Iris pigment epithelial cell (primary cell): ENCODE measurements around the gene PUM1.

Source experiments
- DNase-seq: peaks from one replicate; pipeline ENCODE4 v3.0.0-alpha.2; 2011; ENCODE audit warnings: low read depth

PUM1 gene

GRCh38 chr1:30929135-30929889 is 136.2 kb downstream of the PUM1 start:
- peak; percentile 43 for DNase-seq

GRCh38 chr1:30928789-30929134 is 136.8 kb downstream of the PUM1 start:
- no peak for DNase-seq

DNA sequence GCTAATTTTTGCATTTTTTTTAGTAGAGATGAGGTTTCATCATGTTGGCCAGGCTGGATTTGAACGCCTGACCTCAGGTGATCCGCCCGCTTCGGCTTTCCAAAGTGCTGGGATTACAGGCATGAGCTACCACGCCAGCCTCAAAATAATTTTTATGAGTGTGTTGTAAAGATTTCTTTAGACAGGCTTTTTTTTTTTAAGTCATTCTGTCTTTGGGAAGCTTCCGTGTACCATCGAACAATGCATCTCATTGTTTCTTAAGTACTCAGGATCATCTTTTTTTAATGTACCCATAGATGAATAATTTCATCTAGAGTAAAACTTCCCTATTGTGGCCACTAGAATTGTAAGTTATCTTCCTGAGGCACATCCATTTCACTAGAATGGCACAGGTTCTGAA is 137.3 kb downstream of the PUM1 start:
- DNase-seq: no peak

- DNase-seq: no peak
These were observed 138.1 kb downstream of the PUM1 start for GRCh38 chr1:30927448-30927847.

- DNase-seq: peak; percentile 65
These were observed 141.9 kb downstream of the PUM1 start for GRCh38 chr1:30923597-30923996.

- peak; percentile 54 for DNase-seq
These were observed 144.7 kb downstream of the PUM1 start for GRCh38 chr1:30920827-30921226.

DNA sequence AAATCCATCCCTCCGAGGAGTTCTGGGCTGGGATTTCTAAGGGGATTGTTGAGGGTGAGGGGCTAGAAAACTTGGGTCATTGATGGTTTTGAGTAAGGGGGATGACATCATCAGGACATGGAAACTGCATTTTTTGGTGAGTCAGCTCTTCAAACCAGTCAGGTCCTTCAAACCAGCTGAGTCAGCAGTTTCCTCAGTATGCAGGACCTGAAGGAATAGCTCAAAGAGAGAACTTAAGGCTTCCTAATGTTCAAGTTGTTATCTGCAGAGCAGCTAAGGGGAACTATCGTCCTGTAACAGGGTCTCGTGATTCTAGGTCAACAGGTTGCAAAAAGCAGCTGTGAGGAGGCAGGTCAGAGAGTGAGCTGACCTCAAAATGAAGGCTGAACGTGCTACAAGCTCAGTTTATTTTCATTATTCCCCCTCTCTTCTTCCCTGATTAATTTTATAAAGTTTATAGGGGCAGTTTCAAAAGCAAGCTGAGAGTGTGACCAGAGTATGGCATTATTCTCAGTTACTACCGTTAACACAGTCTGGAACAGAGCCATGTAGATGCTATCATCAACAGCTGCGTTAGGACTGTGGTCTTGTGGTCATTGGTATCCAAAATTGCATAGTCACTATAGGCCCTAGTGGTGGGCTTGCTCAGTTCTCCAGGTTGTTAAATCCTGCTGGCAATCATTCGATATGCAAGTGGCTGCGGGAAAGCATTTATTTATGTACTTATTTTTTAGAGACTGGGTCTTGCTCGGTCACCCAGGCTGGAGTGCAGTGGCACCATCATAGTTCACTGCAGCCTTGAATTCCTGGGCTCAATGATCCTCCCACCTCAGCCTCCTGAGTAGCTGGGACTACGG is 146.3 kb downstream of the PUM1 start:
- peak; percentile 86 for DNase-seq

GRCh38 chr1:30916296-30916695 is 149.2 kb downstream of the PUM1 start:
- DNase-seq: no peak

DNA sequence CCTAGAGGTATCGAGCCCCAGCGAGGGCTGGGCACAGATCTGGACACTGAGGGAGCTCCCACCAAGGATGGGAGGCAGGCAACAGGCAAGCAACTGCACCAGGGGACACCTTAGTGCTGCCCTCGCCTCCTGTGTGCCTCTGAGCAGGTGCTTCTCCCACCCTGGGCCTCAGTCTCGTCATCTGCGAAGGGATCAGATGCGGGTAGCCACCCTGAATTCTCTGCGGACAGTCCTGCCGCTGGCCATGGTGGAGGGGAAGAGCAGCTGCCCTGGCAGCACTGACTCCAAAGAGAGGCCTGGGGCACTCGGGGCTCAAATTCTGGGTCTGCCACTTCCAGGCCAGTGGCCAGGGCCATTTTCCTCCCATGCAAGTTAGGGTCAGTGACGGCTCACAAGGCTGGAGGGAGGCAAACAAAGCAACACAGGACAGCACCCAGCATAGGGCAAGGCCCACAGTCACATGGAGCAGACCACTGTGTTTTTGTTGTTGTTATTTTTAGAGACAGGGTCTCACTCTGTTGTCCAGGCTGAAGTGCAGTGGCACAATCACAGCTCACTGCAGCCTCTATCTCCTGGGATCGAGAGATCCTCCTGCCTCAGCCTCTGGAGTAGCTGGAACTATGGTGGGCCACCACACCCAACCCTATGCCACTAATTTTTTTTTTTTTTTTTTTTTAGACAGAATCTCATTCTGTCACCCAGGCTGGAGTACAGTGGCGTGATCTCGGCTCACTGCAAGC is 149.9 kb downstream of the PUM1 start:
- DNase-seq: no peak

- DNase-seq: no peak
These were observed 150.6 kb downstream of the PUM1 start for GRCh38 chr1:30914931-30915330.

GRCh38 chr1:30914587-30914922 is 151.0 kb downstream of the PUM1 start:
- no peak for DNase-seq

DNA sequence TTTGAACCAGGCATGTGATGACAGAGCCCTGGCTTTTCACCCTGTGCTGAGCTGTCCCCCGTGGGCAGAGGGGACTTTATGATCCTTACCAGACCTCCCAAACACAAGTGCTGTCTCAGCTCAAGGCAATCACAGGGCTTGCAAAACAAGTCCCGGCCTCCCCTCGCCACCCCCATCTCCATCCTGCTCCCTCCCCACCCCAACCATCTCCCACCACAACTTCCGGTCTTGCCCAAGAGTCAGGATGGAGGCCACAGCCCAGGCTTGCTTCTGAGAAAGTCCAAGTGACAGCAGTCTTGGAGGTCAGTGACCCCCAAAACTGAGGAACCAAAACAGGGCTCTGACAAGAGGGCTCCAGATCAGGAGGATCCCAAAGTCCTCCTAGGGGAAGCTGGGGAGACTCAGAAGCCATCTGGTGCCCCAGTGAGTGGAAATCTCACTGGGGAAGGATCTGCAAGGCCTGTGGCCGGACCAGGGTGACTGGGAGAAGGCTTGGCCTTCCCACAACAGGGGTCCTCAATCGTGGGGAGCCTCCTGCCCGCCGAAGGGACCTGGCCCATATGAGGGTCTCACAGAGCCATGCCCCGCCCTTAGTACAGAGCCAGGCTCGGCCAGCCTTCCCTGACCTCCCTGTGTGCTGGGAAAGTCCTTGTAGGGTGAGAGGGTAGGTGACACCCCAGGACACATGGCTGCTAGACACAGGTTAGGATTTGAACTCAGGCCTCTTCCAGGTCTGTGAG is 152.4 kb downstream of the PUM1 start:
- peak; percentile 25 for DNase-seq

DNA sequence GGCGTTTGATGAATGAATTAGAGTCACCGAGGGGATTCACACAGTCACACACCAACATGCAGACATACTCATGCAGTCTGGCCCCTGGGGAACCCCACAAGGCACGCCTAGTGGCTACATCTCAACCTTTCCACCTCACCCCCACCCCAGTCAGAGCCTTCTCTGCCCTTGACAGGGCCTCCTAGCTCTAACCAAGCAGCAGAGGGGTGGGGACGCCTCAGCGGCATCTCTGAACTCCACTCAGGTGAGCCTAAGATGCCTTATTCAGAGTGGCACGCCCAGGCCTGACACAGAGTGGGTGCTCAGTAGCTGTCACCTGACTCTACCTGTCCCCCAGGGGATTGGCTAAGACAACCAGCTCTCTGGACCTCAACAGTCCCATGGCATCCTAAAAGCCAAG is 153.3 kb downstream of the PUM1 start:
- DNase-seq: no peak

DNA sequence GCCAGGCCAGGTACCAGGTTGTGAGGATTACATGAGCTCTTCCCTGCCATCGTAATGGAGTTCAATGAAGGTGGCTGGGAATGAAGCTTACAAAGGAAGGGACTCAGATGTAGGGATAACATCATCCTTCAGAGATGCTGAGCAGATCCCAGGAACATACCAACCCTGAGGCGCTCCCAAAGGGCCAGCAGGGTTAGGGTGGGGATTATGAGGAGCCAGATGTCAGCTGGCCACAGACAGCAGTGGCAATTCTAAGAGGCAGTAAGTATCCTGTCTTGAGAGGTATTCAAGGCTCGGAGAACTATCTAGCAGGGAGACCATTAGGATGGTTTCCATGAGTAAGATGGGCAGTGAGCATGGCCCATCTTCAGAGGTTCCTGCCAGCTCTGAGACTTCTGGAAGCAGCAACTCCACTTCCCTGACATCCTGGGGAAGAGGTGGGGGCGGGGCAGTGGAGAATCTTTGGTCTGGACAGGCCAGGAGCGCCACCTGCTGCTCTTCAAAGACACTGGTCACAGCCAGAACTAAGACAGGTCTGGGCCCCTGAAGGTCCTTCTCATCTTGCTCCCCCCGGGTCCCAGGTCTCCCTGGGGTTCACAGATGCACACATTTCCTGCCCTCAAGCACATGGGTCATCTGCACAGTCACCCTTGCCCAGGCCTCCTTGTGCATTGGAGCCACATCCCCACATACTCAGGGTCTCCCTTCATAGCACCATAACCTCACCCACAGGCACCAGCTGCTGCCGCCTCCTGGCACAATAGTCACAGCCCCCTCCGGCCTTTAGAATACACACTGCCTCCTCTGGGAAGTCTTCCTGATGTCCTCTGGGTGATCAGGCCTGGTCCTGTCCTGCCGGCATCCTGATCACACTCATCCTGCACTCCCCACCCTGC is 154.2 kb downstream of the PUM1 start:
- DNase-seq: peak; percentile 77

DNA sequence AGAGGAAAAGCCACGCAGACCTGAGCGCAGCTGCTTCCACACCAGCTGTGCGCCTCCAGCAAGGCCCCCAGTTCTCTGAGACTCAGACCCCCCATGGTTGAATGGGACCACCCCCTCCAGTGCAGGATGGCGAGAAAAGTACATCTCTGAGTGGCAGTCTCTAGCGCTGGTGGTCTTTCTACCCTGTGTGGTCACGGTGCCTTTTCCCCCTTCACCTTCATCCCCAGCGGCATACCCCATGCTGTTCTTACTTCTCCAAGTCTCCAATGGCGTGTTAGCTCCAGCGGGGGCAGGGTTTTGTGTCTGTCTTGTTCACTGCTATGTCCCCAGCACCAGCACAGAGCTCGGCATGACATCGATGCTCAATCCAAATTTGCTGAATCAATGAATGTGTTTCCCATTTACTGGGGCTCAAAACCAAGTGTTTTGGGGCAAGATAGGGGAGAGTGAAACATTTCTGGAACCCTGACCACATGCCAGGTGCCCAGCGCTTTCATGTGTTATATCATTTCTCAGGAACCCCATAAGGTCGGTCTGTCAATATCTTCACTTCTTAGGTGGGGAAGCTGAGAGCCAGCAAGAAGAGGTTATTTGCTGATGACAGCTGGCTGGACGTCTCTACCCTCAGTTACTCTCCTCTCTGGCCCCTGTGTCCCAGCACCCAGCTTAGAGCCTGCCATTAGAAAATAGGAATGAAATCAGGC is 156.0 kb downstream of the PUM1 start:
- DNase-seq: no peak

GRCh38 chr1:30908696-30909364 is 156.7 kb downstream of the PUM1 start, which contains the start of gene SDC3:
Gene SDC3 (minus strand): TSS chr1:30908758. CDS start chr1:30908586, 172 bp downstream.
- DNase-seq: peak; percentile 37

DNA sequence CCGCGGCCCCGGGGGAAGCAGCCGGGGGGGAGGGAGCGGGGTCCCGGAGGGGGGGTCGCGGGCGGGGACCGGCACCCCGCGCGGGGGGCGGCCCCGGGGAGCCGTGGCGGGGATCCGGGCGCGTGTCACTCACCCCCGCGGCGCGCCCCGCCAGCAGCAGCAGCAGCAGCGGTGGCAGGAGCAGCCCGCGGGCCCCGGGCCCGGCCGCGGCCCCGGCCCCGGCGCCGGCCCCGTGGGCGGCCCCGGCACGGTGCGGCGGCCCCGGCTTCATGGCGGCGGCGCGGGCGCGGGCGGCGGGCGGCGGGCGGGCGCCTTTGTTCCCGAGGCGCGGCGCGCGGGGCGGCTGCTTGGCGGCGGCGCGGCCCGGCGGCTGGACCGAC is 157.2 kb downstream of the PUM1 start:
- DNase-seq: no peak

GRCh38 chr1:30907481-30908315 is 157.8 kb downstream of the PUM1 start:
- DNase-seq: no peak
